MM.1S (cell line): ENCODE results near the gene SEC24C.
"Not testable (repeated sequence)": the region's sequence is repeated elsewhere in the genome, so short reads cannot be mapped to it uniquely, and the experiment has no call there.

Experiments
- CTCF ChIP-seq: fragments of 300-600 bp; sonication (generic); IDR thresholded peaks from 2 replicates; pipeline ENCODE4 v1.5.1; 2016; ENCODE audit warnings: antibody characterized with exemption, low read length, mixed read lengths
- EZH2 ChIP-seq: fragments of 300-600 bp; sonication (generic); optimal IDR thresholded peaks from 2 replicates; pipeline ENCODE3; 2017; ENCODE audit warnings: low read depth, mild to moderate bottlenecking, antibody characterized with exemption, low read length, mixed read lengths

- not testable (repeated sequence) for TF ChIP-seq CTCF, EZH2
These were observed 28.7 kb upstream of the SEC24C start for GRCh38 chr10:73715179-73716156.
